SW480 (cell line): ENCODE measurements around the gene LMBRD1.
A peak's percentile ranks its signal among the peaks of the same experiment; 100 is the strongest.
"Not testable (repeated sequence)": the region's sequence is repeated elsewhere in the genome, so short reads cannot be mapped to it uniquely, and the experiment has no call there.

Experiments
- DNase-seq: peaks from one replicate; pipeline ENCODE4 v3.0.0-alpha.2; 2016; ENCODE audit warnings: low spot score

The LMBRD1 gene

DNA sequence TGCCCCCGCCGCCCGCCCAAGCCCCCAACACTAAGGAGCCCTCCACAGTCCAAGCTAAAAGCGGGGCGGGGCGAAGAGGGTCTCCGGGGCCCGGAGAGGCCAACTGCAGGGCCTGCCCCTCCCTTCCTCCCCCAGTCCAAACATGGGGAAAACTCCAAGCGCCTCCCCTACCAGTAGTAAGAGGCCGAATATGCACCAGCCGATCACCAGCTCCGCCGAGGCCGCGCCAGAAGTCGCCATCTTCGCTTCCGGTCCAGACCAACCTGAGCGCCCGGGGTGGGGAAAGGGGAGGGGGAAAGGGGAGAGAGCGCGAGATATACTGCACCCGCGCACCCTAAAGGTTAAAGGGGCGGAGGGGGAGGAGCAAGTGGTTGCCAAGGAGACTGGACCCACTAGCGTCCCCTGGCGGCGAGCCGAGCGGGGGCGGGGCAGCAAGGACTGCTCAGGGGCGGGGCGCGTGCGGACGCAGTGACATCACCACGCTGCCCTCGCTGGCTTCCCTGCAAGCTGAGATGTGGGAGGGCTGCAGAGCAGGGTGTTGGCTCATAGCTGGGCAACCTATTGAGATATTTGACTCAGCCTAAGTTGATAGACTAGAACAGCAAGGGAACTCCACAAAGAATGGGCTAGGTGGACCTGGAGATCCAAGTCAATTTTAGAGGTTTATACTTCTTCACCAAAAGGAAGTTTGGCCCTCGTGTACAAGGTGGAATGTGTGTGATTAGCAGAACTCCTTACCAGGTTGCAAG is at the start of gene LMBRD1:
TSS of gene LMBRD1 (minus strand) at position 369 of the 749 bp plus-strand sequence. CDS start at position 240, 129 bp downstream.
- DNase-seq, result peak; percentile 91

DNA sequence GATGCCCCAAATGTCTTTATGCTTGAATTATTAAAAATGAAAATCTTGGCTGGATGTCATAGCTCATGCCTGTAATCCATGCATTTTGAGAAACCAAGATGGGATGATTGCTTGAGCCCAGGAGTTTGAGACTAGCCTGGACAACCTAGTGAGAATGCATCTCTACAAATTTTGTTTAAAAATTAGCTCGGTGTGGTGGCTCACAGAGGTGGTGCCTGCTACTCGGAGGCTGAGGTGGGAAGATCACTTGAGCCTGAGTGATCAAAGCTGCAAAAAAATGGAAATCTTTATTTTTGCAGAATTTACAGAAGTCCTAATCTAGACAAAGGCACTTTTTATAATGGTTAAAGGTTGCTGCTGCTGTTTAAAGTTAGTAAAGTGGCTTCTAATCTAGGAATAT is 49.5 kb upstream of the LMBRD1 start:
- no peak for DNase-seq

DNA sequence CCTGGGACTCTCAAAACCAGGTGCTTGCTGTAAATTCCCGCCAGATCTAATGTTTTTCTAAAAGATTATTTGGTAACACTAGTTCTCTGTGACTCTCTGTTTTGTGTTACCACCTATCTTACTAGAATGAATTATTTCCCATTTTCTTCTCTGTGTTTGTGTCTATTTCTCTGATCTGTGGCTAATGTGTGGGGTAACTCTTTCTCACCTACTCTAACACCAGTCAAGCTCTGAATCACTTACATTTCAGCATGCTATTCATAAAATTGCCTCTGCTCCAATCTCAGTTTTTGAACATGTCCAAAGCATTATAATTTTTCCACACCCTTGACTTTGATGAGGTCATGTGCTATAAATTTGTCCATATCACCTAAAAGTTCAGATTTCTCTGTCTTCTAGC is 46.4 kb upstream of the LMBRD1 start:
- no peak for DNase-seq

- DNase-seq, result no peak
These were observed 45.1 kb upstream of the LMBRD1 start for GRCh38 chr6:69841862-69842261.

- DNase-seq, result peak; percentile 55
These were observed 38.8 kb upstream of the LMBRD1 start for GRCh38 chr6:69835414-69836179.

DNA sequence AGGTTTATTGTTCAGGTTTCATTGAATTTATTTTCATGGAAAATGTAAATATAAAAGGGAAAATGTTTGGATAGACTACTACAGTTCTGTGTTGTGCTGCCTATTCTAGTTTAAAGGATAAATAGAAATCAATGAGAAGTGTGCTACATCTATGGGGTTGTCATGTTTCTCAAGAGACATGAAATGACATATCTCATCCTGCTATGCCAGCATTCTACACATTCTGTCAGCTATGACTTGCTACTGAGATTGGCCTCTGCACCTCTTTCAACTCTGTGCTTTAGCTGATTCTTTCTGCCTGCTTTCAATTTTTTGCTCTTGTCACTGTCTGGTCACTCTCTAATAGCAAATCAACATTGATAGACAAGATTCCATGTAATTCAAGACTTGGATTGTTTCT is 35.7 kb upstream of the LMBRD1 start:
- no peak for DNase-seq

- no peak for DNase-seq
These were observed 30.6 kb upstream of the LMBRD1 start for GRCh38 chr6:69827276-69827893.

DNA sequence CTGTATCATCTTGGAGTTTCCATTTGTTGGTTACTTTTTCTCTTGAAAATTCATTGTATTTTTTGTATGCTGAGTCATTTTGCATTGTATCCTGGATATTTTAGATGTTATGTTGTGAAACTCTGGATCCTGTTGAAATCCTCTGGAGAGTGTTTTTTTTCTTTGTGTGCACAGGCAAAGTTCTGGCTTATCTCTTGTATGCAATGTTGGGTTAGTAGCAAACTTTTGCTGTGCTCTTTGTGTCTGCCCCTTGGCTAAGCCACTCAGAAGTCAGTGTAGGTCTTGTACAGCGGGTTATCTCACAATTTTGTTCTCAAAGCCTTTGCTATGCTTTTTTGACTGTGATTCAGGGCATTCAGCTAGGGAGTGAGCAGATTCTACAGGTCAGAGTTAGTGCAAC is 29.1 kb upstream of the LMBRD1 start:
- no peak for DNase-seq

DNA sequence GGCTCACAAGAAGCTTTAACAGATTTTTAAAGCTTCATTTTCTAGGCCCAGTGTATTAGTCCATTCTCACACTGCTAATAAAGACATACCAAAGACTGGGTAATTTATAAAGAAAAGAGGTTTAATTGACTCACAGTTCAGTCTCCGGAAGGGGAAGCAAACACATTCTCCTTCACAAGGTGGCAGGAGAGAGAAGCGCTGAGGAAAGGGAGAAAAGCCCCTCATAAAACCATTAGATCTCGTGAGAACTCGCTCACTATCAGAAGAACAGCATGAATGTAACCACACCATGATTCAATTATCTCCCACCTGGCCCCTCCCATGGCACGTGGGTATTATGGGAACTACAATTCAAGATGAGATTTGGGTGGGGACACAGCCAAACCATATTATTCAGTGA is 27.5 kb upstream of the LMBRD1 start:
- DNase-seq, result not testable (repeated sequence)

GRCh38 chr6:69820438-69820837 is 23.6 kb upstream of the LMBRD1 start:
- no peak for DNase-seq

DNA sequence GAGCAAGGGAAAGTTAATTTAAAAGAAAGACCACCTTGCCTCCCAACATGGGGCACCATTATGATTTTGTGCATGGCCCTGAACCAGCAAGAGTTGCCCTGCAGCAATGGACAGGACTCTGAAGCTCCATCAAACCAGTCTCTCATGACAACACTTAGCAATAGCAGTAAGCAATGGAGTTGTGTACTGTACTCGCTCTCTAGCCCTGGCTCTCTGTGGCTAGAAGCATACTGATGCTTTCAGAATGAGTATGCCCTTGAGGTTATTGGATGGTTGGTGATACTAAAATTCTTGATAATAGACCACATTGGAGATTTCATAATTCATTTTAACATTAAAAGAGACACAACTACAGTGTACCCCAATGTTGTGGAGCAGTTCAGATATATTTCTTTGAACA is 23.2 kb upstream of the LMBRD1 start:
- no peak for DNase-seq

DNA sequence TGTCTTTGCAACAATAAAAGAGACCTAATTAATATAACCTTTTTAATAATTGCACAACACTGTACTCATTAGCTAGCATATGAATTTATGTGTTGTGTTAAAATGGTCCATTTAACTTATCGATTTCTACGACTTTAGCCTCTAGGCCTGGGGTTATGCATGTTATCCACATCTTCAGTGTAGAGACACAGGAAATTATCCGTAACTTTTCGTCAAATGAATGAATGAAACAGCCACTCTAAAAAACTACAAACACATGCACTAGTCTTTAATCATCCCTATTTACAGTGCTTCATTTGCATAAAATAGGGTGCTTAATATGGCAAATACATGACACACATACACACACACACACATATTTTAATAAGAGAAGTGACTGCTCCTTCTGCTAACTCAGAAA is 22.3 kb upstream of the LMBRD1 start:
- no peak for DNase-seq

GRCh38 chr6:69818223-69818930 is 21.6 kb upstream of the LMBRD1 start:
- DNase-seq, result no peak

DNA sequence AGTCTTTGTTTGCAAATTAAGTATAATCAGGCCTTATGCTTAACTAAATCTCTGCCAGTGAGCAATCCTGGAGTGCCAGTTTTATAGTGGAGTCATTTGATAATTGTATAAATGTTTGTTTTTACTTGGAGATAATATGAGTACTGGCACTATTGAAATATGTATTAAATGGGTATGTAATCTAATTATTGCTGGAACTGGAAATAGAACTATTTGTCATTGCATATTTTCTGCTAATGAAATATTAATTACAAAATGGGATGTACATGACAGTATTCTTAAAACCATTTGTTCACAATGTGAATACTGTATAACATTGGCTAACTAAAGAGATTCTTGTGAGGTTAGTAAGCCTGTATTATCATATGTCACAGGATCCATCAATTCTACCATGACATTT is 20.5 kb upstream of the LMBRD1 start:
- DNase-seq, result no peak

DNA sequence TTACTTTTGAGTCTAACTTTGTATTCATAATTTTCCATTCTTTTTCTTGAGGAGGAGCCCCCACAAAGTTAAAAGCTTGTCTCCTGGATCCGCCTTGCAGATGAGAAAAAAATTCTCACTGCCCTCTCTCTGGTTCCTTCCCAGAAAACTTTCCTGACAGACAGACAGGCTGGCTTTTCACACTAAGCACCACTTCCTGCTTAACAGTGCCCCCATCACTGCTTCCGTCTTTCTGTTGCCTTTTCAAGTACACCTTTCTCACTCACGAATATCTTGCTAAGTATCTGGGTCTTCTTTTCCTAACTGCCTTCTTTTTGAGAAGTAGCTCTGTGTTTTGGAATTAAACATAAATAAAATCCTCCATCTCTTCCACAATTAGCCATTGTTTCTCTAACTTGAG is 19.8 kb upstream of the LMBRD1 start:
- DNase-seq, result no peak

DNA sequence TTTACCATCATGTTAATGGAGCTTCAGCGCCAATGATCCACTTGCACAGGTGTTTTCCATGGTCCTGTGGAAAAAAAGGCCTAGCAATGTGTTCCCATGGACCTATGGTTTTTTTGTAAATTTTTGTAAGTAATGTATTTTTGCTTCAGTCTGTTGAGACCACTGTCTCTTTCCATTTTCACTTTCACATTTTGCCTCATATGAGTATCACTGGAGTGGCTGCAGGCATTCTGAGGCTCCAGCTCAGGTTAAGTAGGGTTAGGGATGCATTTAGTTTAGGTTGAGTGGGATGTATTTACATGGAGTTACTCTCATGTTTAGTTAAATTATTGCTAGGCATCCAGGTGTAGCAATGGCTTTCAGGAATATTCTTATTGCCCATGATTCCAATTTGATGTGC is 19.2 kb upstream of the LMBRD1 start:
- no peak for DNase-seq

DNA sequence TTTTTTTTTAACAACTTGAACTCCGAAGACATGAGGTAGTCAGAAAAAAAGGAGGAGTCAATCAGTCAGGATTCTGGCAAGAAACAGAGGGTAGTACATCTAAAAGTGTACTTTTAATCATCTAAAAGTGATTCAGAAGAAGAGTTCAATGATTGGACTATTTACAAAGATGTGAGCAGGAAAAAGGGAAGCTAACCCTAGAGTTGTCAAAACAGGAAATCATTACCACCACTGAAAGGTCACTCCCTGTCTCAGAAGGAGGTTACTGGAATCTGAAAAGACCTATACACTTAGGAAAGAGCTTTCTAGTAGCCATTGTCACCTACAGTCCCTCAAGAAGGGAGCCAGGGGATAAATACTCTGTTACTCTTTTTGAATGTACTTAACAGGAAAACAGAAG is 16.7 kb upstream of the LMBRD1 start:
- no peak for DNase-seq

- DNase-seq, result no peak
These were observed 16.1 kb upstream of the LMBRD1 start for GRCh38 chr6:69812746-69813427.

GRCh38 chr6:69802995-69803394 is 6.2 kb upstream of the LMBRD1 start:
- no peak for DNase-seq

GRCh38 chr6:69801711-69802110 is 4.9 kb upstream of the LMBRD1 start:
- DNase-seq, result no peak

- DNase-seq, result no peak
These were observed 4.4 kb upstream of the LMBRD1 start for GRCh38 chr6:69801225-69801624.

DNA sequence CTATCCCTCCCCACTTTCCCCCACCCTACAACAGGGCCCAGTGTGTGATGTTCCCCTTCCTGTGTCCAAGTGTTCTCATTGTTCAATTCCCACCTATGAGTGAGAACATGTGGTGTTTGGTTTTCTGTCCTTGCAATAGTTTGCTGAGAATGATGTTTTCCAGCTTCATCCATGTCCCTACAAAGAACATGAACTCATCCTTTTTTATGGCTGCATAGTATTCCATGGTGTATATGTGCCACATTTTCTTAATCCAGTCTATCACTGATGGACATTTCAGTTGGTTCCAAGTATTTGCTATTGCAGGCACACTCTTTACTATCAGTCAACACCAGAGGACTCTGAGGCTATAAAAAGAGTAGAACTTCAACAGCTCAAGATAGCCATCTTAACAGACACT is 2.0 kb upstream of the LMBRD1 start:
- not testable (repeated sequence) for DNase-seq
